Esophagus (tissue), 2 donors: ENCODE results near the gene RNF217. TPM values are rescaled to one million over a fixed set of nuclear protein-coding genes. Genes with fewer than 3 reads are reported as not detected.

Experiments used
- H3K27ac ChIP-seq, 2 donors: one replicate each; pipeline ENCODE4 v1.5.1; 2013; ENCODE audit warnings: low read depth in 2 of 2, mild to moderate bottlenecking in 2 of 2, inconsistent platforms in 1 of 2, low read length in 1 of 2, moderate library complexity in 1 of 2
- H3K27me3 ChIP-seq, 2 donors: one replicate each; pipeline ENCODE4 v1.6.1; 2013; ENCODE audit warnings: low read length in 2 of 2, control low read depth in 1 of 2, mild to moderate bottlenecking in 1 of 2; ENCODE audit not compliant: insufficient read depth in 2 of 2, control insufficient read depth in 1 of 2
- H3K36me3 ChIP-seq, 2 donors: one replicate each; pipeline ENCODE4 v1.6.1; 2013; ENCODE audit warnings: low read length in 1 of 2; ENCODE audit not compliant: control insufficient read depth in 2 of 2, insufficient read depth in 2 of 2
- H3K4me1 ChIP-seq, 2 donors: one replicate each; pipeline ENCODE4 v1.6.1; 2013; ENCODE audit warnings: low read length in 1 of 2; ENCODE audit not compliant: control insufficient read depth in 2 of 2, insufficient read depth in 2 of 2
- H3K4me3 ChIP-seq, 2 donors: one replicate each; pipeline ENCODE4 v1.5.1; 2013; ENCODE audit warnings: low read length in 2 of 2, mild to moderate bottlenecking in 2 of 2, low read depth in 1 of 2, moderate library complexity in 1 of 2
- H3K9me3 ChIP-seq, 2 donors: one replicate each; pipeline ENCODE4 v1.6.1; 2013; ENCODE audit warnings: mild to moderate bottlenecking in 2 of 2, low read depth in 1 of 2, low read length in 1 of 2, moderate library complexity in 1 of 2; ENCODE audit not compliant: control insufficient read depth in 2 of 2, insufficient read depth in 1 of 2
- WGBS, 2 donors: extraction: QIAGEN DNeasy Blood & Tissue Kit; methylation state at CpG; one replicate each; pipeline ENCODE4 v1.1.7; 2013; 5-methylcytosine and 5-hydroxymethylcytosine counted together
- polyA plus RNA-seq, 2 donors: library from polyadenylated mRNA; stranded (reverse); fragments of 200-250 nt; gene quantifications; one replicate each; pipeline ENCODE4 v1.2.3, GENCODE V29; 2013
- donor health status: healthy with polysubstance abuse.
- donor health status: Bipolar disorder and iron deficiency.

RNF217 gene
- polyA plus RNA-seq, 2 donors = 3.4 to 6.5 TPM

- Histone ChIP-seq H3K4me3 (no peak overlapping the region), H3K27ac (no peak overlapping the region), H3K9me3 (no peaks in the 10 kb centered on the region), H3K36me3 (no peaks in the 10 kb centered on the region), H3K27me3 (no peaks in the 10 kb centered on the region), H3K4me1 (no peaks in the 10 kb centered on the region)
Measured at GRCh38 chr6:124941259-124941658, 21.0 kb upstream of the RNF217 start.

DNA sequence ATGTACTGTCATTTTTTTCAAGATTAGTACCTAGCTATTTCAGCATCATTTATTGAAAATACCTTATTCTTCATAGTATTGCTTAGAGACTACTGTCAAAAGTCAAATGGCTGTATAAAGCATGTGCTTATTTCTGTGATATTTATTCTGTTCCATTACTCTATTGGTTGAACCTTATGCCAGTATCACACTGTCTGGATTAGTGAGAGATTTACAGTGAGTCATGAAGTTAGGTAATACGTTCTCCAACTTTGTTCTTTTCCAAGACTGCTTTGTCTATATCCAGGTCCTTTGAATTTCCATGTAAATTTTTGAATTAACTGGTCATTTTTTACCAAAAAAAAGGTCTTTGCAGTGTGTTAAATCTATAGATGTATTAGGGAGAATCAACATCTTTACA lies 18.6 kb upstream of the RNF217 start:
- Histone ChIP-seq H3K27me3 (no peaks in the 10 kb centered on the region), H3K4me1 (no peaks in the 10 kb centered on the region), H3K9me3 (no peaks in the 10 kb centered on the region), H3K4me3 (no peak overlapping the region), H3K36me3 (no peaks in the 10 kb centered on the region), H3K27ac (no peak overlapping the region)
- 54 to 63% methylated on average over 1 of the region's 1 CpG for WGBS, 2 donors

- Histone ChIP-seq H3K4me3 (no peak overlapping the region), H3K36me3 (no peaks in the 10 kb centered on the region), H3K27me3 (no peaks in the 10 kb centered on the region), H3K9me3 (no peaks in the 10 kb centered on the region), H3K27ac (no peak overlapping the region), H3K4me1 (no peaks in the 10 kb centered on the region)
- 47 to 49% methylated on average over 2 of the region's 2 CpGs for WGBS, 2 donors
Measured at GRCh38 chr6:124947971-124948451, 14.2 kb upstream of the RNF217 start.

GRCh38 chr6:124949706-124950105 lies 12.5 kb upstream of the RNF217 start:
- Histone ChIP-seq H3K4me3 (no peak overlapping the region), H3K9me3 (no peaks in the 10 kb centered on the region), H3K36me3 (no peaks in the 10 kb centered on the region), H3K27me3 (no peaks in the 10 kb centered on the region), H3K27ac (no peak overlapping the region), H3K4me1 (no peaks in the 10 kb centered on the region)
- WGBS, 2 donors = 87 to 92% methylated on average over 3 of the region's 3 CpGs

GRCh38 chr6:124953808-124954207 lies 8.4 kb upstream of the RNF217 start:
- WGBS, 2 donors = 94 to 95% methylated on average over 1 of the region's 1 CpG
- H3K4me1 ChIP-seq = peaks cover 0 to 10% of the 10 kb centered on the region in 2 donors

GRCh38 chr6:124955108-124955856 lies 7.0 kb upstream of the RNF217 start:
- no peak overlapping the region for H3K27ac ChIP-seq
- 54 to 71% methylated on average over 7 of the region's 7 CpGs for WGBS, 2 donors
- H3K9me3 ChIP-seq = peaks cover 0 to 3% of the 10 kb centered on the region in 2 donors
- H3K36me3 ChIP-seq = no peaks in the 10 kb centered on the region
- H3K4me3 ChIP-seq = no peak overlapping the region
- peaks cover 0 to 10% of the 10 kb centered on the region in 2 donors for H3K4me1 ChIP-seq
- no peaks in the 10 kb centered on the region for H3K27me3 ChIP-seq

More at GRCh38 chr6:124953808-124954207, 8.4 kb upstream of the RNF217 start:
- Histone ChIP-seq H3K4me3 (no peak overlapping the region), H3K36me3 (no peaks in the 10 kb centered on the region), H3K27me3 (no peaks in the 10 kb centered on the region), H3K27ac (no peak overlapping the region), H3K9me3 (peaks cover 0 to 3% of the 10 kb centered on the region in 2 donors)

DNA sequence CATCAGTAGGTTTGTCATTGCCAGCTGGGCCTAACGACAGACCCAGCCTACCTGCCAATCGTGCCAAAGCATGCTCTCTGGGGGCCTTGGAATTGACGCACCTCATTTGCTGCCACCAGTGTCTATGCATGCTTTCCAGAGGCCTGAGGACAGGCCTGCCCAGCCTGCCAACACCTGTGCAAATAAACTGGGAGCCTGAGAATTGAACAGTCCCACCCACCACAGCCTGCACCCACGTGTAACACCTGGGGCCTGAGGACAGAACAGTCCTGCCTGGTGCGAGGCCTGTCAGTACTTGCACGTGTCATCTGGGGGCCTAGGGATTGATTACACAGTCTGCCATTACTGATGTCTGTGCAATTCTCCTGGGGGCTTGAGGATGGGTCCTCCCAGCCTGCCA lies 6.2 kb upstream of the RNF217 start:
- Histone ChIP-seq H3K27ac (no peak overlapping the region), H3K27me3 (no peaks in the 10 kb centered on the region), H3K4me3 (no peak overlapping the region), H3K4me1 (peaks cover 0 to 10% of the 10 kb centered on the region in 2 donors), H3K36me3 (no peaks in the 10 kb centered on the region), H3K9me3 (peaks cover 0 to 3% of the 10 kb centered on the region in 2 donors)
- WGBS, 2 donors = 59 to 70% methylated on average over 6 of the region's 6 CpGs

DNA sequence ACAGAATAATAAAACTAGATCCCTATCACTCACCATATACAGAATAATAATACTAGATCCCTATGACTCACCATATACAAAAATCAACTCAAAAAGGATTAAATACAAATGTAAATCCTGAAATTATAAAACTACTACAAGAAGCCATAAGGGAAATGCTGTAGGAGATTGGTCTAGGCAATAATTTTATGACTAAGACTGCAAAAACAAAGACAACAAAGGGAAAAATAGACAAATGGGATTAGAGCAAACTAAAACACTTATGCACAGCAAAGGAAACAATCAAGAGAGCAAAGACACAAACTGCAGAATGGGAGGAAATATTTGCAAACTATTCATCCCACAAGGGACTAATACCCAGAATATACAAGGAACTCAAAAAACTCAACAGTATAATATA lies 4.1 kb upstream of the RNF217 start:
- H3K27ac ChIP-seq = no peak overlapping the region
- H3K4me1 ChIP-seq = peaks cover 0 to 10% of the 10 kb centered on the region in 2 donors
- H3K4me3 ChIP-seq = no peak overlapping the region
- H3K36me3 ChIP-seq = no peaks in the 10 kb centered on the region
- peaks cover 0 to 3% of the 10 kb centered on the region in 2 donors for H3K9me3 ChIP-seq
- H3K27me3 ChIP-seq = no peaks in the 10 kb centered on the region

GRCh38 chr6:124958759-124959354 lies 3.4 kb upstream of the RNF217 start:
- Histone ChIP-seq H3K27me3 (no peaks in the 10 kb centered on the region), H3K9me3 (peaks cover 0 to 3% of the 10 kb centered on the region in 2 donors), H3K4me1 (peaks cover 0 to 10% of the 10 kb centered on the region in 2 donors), H3K27ac (no peak overlapping the region), H3K4me3 (no peak overlapping the region), H3K36me3 (no peaks in the 10 kb centered on the region)
- 22 to 61% methylated on average over 1 of the region's 1 CpG for whole genome bisulfite sequencing, 2 donors
